A673 (cell line): ENCODE measurements around the gene RAB11B. TPM values are rescaled to one million over a fixed set of nuclear protein-coding genes. Genes with fewer than 3 reads are reported as not detected.

Source experiments
- BruUV-seq: library from RNA; stranded (reverse); fragments of 400-500 nt; replicated peaks from 2 replicates; lab custom pipeline; 2021; lab: Mats Ljungman, UMichigan
- CTCF ChIA-PET: fragments of 300-600 bp; sonication (Branson Sonifier 250); formaldehyde crosslinking; loops from one replicate; lab custom pipeline; 2022; ENCODE audit warnings: antibody characterized with exemption; lab: Charles Lee
- POLR2A ChIA-PET: fragments of 300-600 bp; sonication (Branson Sonifier 250); formaldehyde crosslinking; loops from one replicate; lab custom pipeline; 2022; ENCODE audit warnings: antibody characterized with exemption; ENCODE audit not compliant: low non-redundant PET; lab: Charles Lee
- DNase-seq: peaks from one replicate; pipeline ENCODE4 v3.0.0-alpha.2; 2015; ENCODE audit warnings: low spot score
- H3K27ac ChIP-seq: fragments of 200-600 bp; sonication (generic); 2 replicates; pipeline ENCODE4 v1.5.1; 2016; ENCODE audit warnings: mixed run types, low read depth, mild to moderate bottlenecking, mixed read lengths, antibody characterized with exemption, low read length; ENCODE audit not compliant: poor library complexity, severe bottlenecking
- H3K27me3 ChIP-seq: fragments of 200-600 bp; sonication (generic); replicated peaks from 2 replicates; pipeline ENCODE4 v1.6.1; 2017; ENCODE audit warnings: mixed run types, low read depth, mild to moderate bottlenecking, mixed read lengths, antibody characterized with exemption, low read length; ENCODE audit not compliant: insufficient read depth, poor library complexity
- H3K36me3 ChIP-seq: fragments of 200-600 bp; sonication (generic); 2 replicates; pipeline ENCODE4 v1.6.1; 2016; ENCODE audit warnings: mixed run types, mild to moderate bottlenecking, mixed read lengths, antibody characterized with exemption, low read length; ENCODE audit not compliant: insufficient read depth, poor library complexity, severe bottlenecking
- H3K4me1 ChIP-seq: fragments of 200-600 bp; sonication (generic); 2 replicates; pipeline ENCODE4 v1.6.1; 2017; ENCODE audit warnings: mixed run types, mild to moderate bottlenecking, mixed read lengths, antibody characterized with exemption, low read length; ENCODE audit not compliant: insufficient read depth, poor library complexity, severe bottlenecking
- H3K4me3 ChIP-seq: fragments of 200-600 bp; sonication (generic); 2 replicates; pipeline ENCODE4 v1.5.1; 2016; ENCODE audit warnings: low read depth, mixed run types, mild to moderate bottlenecking, mixed read lengths, low read length; ENCODE audit not compliant: poor library complexity, severe bottlenecking
- H3K9me3 ChIP-seq: fragments of 200-600 bp; sonication (generic); 2 replicates; pipeline ENCODE4 v1.6.1; 2016; ENCODE audit warnings: mixed run types, low read depth, mild to moderate bottlenecking, mixed read lengths, antibody characterized with exemption, low read length; ENCODE audit not compliant: poor library complexity, severe bottlenecking
- EZH2 ChIP-seq: fragments of 200-600 bp; sonication (generic); IDR thresholded peaks from 2 replicates; pipeline ENCODE4 v1.6.1; 2017; ENCODE audit warnings: borderline replicate concordance, low read depth, mild to moderate bottlenecking, mixed read lengths, antibody characterized with exemption, low read length; ENCODE audit not compliant: poor library complexity, severe bottlenecking
- intact Hi-C: fragments of 100-400 bp; cut with micrococcal nuclease; formaldehyde crosslinking; loops from one replicate; pipeline ENCODE4 v1.10.0; 2022; ENCODE audit not compliant: unreplicated experiment
- total RNA-seq: library from RNA; stranded (reverse); gene quantifications from 2 replicates; pipeline ENCODE4 v1.2.3, GENCODE V29; 2021
- TF ChIP-seq, protein P1 (sequence below): fragments of 300-800, 200-600 bp; sonication (generic); conservative IDR thresholded peaks from 2 replicates; pipeline ENCODE4 v1.5.1; 2017; ENCODE audit warnings: low read depth, mild to moderate bottlenecking, antibody characterized with exemption, low read length, moderate library complexity, mixed read lengths

RAB11B gene
- total RNA-seq, 1 experiment from 2014 or later, result 91.4 TPM

GRCh38 chr19:8393192-8393870 is 3.2 kb downstream of the RAB11B start:
- Histone ChIP-seq H3K4me3 (no peak overlapping the region), H3K27ac (peak overlapping the region; percentile 28), H3K27me3 (no peaks in the 10 kb centered on the region), H3K36me3 (no peaks in the 10 kb centered on the region), H3K4me1 (peaks cover 12% of the 10 kb centered on the region), H3K9me3 (no peaks in the 10 kb centered on the region)
- intact Hi-C loops, result no loop called here
- DNase-seq, result no peak
- CTCF ChIA-PET, result no interaction called here
- POLR2A ChIA-PET, result interaction anchor here (0.6 kb wide), 1 partner anchor 1494 kb away, joined by 3 read pairs; no protein-coding TSS in a partner anchor
- TF ChIP-seq, protein P1, sequence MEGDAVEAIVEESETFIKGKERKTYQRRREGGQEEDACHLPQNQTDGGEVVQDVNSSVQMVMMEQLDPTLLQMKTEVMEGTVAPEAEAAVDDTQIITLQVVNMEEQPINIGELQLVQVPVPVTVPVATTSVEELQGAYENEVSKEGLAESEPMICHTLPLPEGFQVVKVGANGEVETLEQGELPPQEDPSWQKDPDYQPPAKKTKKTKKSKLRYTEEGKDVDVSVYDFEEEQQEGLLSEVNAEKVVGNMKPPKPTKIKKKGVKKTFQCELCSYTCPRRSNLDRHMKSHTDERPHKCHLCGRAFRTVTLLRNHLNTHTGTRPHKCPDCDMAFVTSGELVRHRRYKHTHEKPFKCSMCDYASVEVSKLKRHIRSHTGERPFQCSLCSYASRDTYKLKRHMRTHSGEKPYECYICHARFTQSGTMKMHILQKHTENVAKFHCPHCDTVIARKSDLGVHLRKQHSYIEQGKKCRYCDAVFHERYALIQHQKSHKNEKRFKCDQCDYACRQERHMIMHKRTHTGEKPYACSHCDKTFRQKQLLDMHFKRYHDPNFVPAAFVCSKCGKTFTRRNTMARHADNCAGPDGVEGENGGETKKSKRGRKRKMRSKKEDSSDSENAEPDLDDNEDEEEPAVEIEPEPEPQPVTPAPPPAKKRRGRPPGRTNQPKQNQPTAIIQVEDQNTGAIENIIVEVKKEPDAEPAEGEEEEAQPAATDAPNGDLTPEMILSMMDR, result no peak
- no peak for TF ChIP-seq EZH2
- no TSS peak for BruUV-seq

GRCh38 chr19:8393871-8394250 is 3.7 kb downstream of the RAB11B start:
- Histone ChIP-seq H3K36me3 (no peaks in the 10 kb centered on the region), H3K9me3 (no peaks in the 10 kb centered on the region), H3K27ac (peak overlapping the region; percentile 28), H3K4me1 (peaks cover 12% of the 10 kb centered on the region), H3K27me3 (no peaks in the 10 kb centered on the region), H3K4me3 (no peak overlapping the region)
- POLR2A ChIA-PET, result no interaction called here
- DNase-seq, result no peak
- CTCF ChIA-PET, result no interaction called here
- intact Hi-C loops, result no loop called here
- TF ChIP-seq EZH2, result no peak
- TF ChIP-seq, protein P1, result no peak
- no TSS peak for BruUV-seq

GRCh38 chr19:8395621-8396082 is 5.5 kb downstream of the RAB11B start:
- ChIA-PET POLR2A (no interaction called here), CTCF (no interaction called here)
- BruUV-seq, result no TSS peak
- no peaks in the 10 kb centered on the region for H3K27me3 ChIP-seq
- H3K9me3 ChIP-seq, result no peaks in the 10 kb centered on the region
- H3K4me3 ChIP-seq, result no peak overlapping the region
- no peak for DNase-seq
- intact Hi-C loops, result loop anchor here (2.0 kb wide), 1 partner anchor 41 kb away; no protein-coding TSS in a partner anchor
- no peaks in the 10 kb centered on the region for H3K36me3 ChIP-seq
- H3K4me1 ChIP-seq, result peaks cover 12% of the 10 kb centered on the region
- no peak overlapping the region for H3K27ac ChIP-seq
- TF ChIP-seq, protein P1, result no peak
- TF ChIP-seq EZH2, result no peak
